HL-60/S4 (cell line): ENCODE data around the gene DENND4A.
"Not testable (repeated sequence)": the region's sequence is repeated elsewhere in the genome, so short reads cannot be mapped to it uniquely, and the experiment has no call there.

Source experiments
- in situ Hi-C: fragments of 300-500 bp; cut with MboI; formaldehyde crosslinking; loops from 2 replicates; pipeline ENCODE4 v1.14.3; 2022; ENCODE audit warnings: low sequenced_read_pairs

The DENND4A gene

DNA sequence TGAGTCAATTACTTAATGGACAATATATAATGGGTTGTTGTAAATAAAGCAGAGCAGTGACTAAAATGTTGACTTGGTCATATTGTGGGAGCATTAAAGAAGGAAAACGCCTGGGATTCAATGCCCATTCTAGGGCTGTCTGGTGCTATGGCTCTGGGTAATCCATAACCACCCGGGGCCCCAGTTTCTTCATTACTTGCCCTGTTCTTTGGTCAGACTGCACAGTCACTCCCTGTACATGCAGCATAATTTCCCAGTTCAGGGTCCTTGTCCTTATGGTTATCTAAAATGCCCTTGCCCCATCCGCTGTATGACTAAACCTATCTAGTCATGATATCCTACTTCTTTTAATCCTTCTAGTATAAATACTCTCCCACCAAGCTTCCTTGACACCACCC is 27.5 kb upstream of the DENND4A start:
- in situ Hi-C loops, result no loop called here

DNA sequence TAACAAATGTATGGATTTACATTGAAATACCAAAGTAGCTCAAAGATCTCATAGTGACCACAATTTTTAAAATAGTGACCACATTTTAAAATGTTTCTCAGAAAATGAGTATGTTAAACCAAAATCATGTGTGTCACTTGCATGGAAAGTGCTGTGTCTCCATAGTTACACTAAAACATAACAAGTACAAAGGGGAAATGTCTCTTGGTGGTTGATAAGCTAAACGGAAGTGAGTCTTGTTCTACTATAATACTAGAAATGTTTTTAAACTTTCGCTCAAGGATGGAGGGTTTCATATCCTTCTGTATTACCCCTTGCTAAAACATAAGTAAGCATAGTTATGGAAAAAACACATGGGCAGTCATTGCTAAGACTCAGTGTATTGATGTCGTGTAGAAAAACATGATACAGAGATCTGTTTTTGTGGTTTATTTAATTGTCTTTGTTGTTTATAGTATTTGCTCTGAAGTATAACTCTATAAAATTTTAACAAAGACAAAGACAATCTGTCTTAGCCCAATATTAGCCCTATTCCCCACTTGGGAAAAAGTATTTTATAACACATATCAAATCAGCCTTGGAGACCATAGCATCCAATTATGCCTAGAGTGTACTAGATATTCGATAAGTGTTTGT is 27.0 kb upstream of the DENND4A start:
- in situ Hi-C loops, result no loop called here

DNA sequence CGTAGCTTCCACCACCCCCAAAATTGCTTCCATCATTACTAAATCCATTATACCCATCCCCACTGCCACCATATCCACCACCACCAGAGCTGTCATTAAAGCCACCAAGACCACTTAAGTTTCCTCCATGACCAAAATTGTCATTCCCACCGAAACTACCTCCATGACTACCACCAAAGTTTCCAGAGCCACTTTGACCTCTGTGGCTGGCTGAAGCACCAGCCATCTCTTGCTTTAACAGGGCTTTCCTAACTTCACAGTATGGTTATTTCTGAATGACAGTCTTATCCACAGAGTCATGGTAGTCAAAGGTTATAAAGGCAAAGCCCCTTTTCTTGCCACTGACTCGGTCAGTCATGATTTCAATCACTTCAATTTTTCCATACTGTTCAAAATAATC is 24.3 kb upstream of the DENND4A start:
- in situ Hi-C loops, result no loop called here

DNA sequence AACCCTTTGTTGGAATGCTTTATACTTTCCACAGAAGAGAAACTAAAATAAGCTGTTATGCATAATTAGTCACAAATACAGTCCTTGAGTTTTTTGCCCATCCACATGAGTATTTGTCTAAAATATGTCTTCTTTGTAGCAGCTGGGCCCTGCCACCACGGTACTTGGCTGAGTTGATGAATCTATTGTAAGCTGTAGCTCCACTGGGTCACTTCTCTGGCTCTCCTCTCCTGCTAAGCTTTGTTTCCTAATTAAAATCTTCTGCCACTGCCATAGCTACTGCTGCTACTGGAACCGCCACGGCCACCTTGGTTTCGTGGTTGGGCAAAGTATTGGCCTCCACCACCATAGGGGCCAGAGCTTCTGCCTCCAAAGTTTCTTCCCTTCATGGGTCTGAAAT is 23.9 kb upstream of the DENND4A start:
- in situ Hi-C loops, result not testable (repeated sequence)

DNA sequence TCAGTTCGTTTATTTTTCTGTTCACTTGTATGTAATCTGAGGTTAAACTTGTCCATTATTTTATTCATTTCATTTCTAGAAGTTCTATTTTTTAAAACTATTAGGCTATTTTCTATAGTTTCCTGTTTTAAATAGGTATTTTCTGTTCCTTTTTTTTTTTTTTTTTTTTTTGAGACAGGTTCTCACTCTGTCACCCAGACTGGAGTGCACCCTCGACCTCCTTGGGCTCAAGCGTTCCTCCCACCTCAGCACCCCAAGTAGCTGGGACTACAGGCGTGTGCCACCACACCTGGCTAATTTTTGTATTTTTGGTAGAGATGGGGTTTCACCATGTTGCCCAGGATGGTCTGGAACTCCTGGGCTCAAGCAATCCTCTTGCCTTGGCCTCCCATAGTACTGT is 22.2 kb upstream of the DENND4A start:
- in situ Hi-C loops, result not testable (repeated sequence)

DNA sequence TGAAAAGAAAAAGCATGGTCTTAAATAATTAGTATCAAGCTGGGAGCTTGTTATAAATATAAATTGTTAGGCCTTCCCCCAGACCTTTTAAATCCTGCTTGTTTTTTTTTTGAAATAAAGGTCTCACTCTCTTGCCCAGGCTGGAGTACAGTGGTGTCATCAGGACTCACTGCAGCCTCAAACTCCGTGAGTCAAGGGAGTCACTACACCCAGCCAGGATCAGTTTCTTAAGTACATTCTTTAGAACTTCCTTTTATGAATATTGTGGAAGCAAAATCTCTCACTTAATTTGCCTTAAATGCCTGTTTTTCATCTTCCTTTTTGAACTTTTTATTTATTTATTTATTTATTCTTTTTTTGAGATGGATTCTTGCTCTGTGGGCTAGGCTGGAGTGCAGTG is 20.8 kb upstream of the DENND4A start:
- in situ Hi-C loops, result no loop called here

DNA sequence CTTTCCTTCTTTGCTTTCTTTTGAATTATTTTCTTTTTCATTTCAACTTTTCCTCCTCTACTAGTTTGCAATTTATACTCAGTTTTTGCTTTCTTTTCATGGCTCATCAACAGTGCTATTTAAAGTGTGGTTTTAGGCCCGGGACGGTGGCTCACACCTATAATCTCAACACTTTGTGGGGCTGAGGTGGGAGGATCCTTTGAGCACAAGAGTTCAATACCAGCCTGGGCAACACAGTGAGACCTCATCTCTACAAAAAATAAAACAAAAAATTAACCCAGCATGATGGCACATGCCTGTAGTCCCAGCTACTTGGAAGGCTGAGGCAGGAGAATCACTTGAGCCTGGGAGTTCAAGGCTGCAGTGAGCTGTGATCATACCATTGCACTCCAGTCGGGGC is 20.4 kb upstream of the DENND4A start:
- in situ Hi-C loops, result no loop called here

DNA sequence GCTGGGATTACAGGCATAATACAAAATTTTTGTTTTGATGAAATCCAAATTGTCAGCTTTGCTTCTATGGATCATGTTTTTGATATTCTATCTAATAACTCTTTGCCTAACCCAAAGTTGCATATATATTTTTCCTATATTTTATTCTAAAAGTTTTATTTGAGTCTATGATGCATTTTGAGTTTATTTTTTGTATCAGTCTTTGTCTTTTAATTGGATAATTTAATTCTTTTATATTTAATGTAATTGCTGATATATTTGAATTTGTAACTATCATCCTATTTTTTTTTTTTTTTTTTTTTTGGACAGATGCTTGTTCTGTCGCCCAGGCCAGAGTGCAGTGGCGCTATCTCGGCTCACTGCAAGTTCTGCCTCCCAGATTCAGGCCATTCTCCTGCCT is 19.7 kb upstream of the DENND4A start:
- in situ Hi-C loops, result no loop called here

DNA sequence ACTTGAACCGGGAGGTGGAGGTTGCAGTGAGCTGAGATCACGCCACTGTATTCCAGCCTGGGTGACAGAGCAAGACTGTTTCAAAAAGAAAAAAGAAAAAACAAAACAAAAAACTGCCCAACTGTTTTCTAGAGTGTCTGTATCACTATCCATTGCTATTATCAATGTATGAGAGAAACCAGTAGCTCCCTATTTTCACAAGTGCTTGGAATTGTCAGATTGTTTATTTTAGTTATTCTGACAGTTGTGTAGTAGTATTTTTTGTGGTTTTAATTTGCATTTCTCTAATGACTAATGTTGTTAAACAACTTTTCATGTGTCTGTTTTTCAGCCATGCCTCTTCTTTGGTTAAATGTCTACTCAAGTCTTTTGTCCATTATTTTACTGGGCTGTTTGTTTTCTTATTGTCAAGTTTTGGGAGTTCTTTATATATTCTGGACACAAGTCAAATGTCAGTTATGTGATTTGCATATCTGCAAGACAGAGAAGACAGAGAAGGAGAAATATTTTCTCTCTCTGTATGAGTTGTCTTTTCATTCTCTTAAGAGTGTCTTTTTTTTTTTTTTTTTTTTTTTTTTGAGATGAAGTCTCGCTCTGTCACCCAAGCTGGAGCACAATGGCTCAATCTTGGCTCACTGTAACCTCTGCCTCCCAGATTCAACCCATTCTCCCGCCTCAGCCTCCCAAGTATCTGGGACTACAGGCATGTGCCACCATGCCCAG is 19.1 kb upstream of the DENND4A start:
- in situ Hi-C loops, result not testable (repeated sequence)

DNA sequence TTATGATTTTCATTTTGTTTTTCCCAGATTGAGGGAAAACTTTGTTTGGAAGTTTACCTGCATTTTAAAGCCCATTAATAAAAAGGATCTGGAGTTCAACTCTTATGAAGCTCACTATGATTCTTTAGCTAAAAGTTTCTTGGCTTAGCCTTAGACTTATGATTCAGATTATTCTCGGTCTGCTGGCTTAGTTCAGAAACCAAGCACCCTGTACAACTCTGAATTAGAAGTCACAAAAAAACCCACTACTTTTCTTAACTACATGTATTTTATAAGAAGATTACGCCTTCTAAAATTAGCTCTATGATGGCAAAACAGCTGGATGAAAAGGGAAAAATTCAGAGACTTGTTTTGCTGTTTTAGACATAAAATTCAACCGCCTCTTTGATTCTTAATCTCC is 14.3 kb upstream of the DENND4A start:
- in situ Hi-C loops, result no loop called here

DNA sequence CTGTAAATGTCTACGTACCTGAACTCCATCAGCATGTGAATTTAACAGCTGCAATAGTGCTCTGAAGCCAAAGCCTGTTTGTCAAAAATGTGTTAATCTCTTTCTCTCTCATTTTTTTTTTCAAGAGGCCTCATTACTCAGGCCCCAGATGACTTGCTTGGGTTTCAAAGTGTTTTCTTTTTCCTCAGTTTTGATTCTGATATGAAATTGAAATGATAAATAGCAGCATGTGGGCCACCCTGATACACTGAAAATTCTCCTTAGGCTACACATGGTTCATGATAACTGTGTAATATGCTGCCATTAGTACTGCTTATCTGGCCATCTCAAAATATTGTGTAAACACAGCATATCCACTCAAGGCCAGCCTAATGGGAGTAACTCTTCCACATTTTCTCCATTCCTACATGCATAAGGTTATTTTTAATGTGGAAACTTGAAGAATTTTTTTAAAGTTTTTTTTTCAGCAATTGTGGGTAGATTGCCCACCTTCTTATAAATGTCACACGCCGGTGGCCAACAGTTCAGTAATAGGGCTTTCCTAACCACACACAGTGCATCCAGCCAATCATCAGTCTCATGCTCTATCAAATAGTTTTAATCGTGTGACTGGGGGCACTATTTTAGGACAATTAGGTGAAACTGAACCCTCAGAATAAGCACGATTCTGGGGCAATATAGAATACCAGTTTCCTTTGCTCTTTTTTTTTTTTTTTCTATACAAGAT is 13.1 kb upstream of the DENND4A start:
- in situ Hi-C loops, result no loop called here

DNA sequence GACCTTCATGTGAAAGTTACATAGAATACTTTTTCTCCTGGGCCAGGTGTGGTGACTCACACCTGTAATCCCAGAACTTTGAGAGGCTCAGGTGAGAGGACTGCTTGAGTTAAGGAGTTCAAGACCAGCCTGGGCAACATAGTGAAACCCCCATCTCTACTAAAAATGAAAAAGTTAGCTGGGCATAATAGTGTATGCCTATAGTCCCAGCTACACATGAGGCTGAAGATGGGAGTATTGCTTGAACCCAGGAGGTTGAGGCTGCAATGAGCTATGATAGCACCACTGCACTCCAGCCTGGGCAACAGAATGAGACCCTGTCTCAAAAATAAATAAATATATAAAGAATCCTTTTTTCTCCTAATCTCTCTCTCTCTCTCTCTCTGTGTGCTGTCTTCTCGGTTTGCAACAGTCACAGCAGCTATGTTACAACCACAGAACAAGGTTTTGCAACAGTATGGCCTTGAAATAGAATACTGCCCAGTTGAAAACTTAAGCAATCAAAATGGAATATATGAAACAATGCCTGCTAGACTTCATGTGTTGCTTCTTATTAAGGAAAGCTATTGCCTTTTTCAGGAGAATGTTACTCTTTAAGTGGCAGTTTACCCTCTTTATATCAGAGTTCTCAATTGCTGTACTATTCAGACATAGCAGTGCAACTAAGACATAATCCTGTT is 12.3 kb upstream of the DENND4A start:
- in situ Hi-C loops, result no loop called here

DNA sequence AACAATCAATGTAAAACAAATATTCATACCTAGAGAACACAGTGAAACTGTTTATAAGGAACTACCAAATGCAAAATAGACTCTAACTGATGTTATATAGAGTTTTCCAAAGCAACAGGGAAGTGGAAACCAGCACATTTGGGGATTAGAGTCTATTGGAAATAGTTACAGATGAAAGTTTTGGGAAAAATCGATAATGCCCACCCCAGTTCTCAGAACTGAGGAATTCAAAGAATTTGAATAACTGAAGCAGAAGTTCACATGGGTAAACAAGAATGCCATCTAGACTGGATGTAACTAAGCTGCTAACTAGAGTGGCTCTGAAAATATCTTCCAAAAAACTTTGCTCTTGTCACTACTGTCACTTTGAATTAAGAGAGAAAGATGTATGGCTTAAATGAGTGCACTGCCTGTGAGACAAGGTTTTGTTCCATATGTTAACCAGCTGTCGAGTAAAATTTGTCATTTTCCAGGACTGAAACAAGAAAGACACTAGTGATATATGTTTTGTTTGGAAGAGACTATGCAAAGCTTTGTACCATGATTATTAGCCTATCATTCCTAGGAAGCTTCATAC is 9.2 kb upstream of the DENND4A start:
- in situ Hi-C loops, result no loop called here

DNA sequence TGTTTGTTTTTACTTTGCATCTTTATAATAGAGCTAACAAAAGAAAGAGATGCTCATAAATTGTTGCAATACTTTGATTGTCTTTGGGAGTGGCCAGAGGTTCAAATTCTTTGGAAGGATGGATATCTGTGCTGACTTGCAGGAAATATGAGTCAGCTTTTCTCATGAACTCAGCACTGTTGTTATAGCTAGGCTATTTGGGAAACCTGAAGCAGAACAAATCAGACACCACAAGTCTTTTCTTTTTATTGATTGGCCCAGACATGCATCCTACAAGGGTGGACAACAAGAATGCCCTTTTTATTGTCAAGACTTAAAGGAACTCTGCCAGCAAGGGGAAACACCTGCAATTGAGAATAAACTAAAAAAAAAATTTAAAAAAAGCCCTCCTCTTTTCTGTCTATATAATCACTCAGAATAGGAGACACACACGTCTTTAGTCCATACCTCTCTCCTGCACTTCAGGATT is 4.6 kb upstream of the DENND4A start:
- in situ Hi-C loops, result no loop called here

DNA sequence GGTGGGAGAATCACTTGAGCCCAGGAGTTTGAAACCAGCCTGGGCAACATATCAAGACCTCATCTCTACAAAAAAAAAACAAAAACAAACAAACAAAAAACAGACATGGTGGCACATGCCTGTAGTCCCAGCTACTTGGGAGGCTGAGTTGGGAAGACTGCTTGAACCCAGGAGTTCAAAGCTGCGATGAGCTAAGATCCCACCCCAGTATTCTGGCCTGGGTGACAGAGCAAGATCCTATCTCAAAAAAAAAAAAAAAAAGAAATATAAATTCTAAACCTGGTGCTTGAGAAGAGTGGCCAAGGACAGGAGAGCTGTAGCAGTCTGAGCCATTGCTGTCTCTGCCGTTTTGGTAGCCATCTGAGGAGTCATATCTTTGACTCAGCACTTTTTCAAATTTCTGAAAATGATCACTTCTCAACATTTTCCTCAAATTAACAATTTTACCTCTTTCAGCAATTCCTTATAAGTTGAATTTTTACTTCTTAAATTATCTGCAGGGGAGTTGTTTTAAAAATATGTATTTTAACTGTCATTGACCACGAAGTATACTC is 3.6 kb upstream of the DENND4A start:
- in situ Hi-C loops, result no loop called here

DNA sequence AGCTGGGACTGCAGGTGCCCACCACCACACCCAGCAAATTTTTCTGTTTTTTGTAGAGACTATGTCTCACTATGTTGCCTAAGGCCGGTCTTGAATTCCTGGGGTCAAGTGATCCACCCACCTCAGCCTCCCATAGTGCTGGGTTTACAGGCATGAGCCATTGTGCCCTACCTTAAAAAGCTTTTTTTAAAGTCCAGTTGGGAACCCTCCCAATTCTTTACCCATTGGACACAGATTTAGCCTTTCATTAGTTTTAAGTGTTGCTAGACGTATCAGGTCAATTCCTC is 1.7 kb upstream of the DENND4A start:
- in situ Hi-C loops, result no loop called here

DNA sequence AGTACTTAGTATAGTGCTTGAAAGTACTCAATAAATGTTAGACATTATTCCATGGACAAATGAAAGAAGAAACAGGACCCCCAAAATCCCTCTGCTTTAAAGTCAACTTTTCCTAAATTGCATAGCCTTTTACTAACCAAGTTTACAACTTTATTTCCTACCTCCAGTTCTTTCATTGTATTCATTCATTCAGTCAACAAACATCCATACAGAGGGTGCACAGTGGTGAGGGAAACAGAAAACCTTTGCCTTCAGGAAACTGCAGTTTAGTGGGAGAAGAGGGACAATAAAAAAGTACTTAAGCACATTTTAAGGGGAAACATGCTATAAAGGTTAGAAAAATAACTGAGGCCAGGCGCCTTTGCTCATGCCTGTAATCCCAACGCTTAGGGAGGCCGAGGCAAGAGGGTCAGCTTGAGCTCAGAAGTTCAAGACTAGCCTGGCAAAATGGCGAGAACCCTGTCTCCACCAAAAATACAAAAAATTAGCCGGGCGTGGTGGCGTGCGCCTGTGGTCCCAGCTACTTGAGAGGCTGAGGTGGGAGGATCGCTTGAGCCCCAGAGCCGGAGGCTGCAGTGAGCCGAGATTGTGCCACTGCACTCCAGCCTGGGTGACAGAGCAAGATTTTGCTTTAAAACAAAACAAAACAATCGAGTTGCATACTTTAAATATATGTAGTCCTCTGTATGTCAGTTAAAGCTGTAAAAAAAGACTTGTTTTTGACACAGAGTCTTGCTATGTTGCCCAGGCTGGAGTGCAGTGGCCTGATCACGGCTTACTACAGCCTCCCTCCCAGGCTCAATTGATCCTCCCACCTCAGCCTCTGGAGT is 1.1 kb upstream of the DENND4A start:
- in situ Hi-C loops, result no loop called here

DNA sequence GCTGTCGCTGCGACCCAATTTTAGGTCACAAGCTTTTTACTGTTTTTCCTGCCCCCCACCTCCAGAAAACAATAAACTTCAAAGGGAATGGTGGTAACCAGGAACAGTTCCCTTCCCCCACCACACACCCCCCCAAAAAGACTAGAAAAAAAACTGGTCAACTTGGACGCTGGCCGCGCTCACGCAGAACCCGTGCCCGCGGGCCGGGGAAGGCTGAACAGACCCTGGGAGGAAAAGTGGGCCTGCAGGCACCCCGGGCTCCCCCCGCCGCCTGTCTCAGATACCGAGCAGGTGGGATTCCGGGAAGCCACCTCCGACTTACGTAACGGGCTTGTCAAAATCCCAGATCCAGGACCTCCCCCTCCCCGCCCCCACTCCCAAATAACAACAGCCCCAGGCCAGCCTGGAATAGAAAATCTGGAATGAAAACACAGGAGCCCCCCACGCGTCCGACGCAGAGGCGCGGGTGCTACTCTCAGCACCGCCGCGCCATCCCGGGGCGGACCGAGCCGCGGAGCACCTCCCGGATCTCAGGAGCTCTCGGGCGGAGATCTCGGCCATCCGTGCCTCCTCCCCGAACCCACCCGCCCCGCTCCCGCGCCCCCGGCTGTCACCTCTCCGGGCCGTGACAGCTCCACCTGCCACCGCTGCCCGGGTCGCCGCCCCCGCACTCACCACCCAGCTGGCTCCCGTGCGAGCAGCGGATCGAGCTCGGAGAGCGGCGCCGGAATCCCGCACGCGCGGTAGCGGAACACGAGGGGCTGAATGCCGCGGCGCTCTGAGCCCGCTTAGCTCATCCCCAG is 557 bp downstream of the DENND4A start:
- in situ Hi-C loops, result no loop called here

DNA sequence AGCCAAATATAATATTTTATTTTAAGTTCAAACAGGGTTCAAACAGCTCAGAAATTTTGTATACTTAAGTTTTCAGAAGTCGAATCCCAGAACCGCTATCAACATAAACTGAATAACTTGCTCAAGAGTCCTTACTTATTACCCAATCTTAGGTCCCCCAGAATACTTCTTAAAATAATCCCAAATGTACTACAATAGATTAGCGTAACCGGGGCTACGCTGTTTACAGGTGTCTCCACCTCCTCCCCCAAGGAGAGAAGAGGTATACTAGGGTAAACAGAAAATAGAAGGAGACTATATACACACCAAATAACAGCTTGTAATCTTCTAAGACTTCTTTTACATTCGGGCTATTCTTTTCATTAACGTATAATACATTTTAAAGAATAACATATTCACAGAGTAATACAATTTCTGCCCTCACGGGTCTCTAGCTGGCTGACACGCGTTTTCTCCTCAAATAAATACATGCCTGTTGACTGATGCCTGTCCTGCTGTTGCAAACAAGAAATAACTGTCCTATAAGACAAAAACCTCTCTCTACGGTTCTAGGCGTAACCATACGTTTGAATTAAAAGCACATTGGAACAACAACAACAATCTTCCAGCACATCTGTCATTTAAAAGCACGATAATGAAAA is 1.3 kb downstream of the DENND4A start:
- in situ Hi-C loops, result no loop called here
